Muscle layer of duodenum (tissue), 2 donors: ENCODE measurements around the gene CSNK1G1.

ENCODE experiments used
- H3K27ac ChIP-seq: one replicate; pipeline ENCODE4 v1.7.0; 2013; ENCODE audit warnings: mild to moderate bottlenecking, low read length
- H3K27me3 ChIP-seq: one replicate; pipeline ENCODE4 v1.7.0; 2013; ENCODE audit warnings: low read depth, mild to moderate bottlenecking, control low read depth, low read length
- H3K36me3 ChIP-seq, 2 donors: one replicate each; pipeline ENCODE4 v1.7.0; 2013; ENCODE audit warnings: low read length in 2 of 2, control low read depth in 1 of 2, mild to moderate bottlenecking in 1 of 2; ENCODE audit not compliant: insufficient read depth in 2 of 2, control insufficient read depth in 1 of 2
- H3K4me1 ChIP-seq, 2 donors: one replicate each; pipeline ENCODE4 v1.7.0; 2013; ENCODE audit warnings: low read length in 2 of 2, mild to moderate bottlenecking in 2 of 2, control low read depth in 1 of 2, moderate library complexity in 1 of 2; ENCODE audit not compliant: insufficient read depth in 2 of 2, control insufficient read depth in 1 of 2
- H3K4me3 ChIP-seq, 2 donors: one replicate each; pipeline ENCODE4 v1.7.0; 2013; ENCODE audit warnings: low read length in 2 of 2, low read depth in 1 of 2, mild to moderate bottlenecking in 1 of 2
- H3K9me3 ChIP-seq, 2 donors: one replicate each; pipeline ENCODE4 v1.7.0; 2013; ENCODE audit warnings: low read length in 2 of 2, control low read depth in 1 of 2, mild to moderate bottlenecking in 1 of 2; ENCODE audit not compliant: control insufficient read depth in 1 of 2
- donor health status: healthy.

The CSNK1G1 gene

GRCh38 chr15:64216196-64216595 lies 139.8 kb downstream of the CSNK1G1 start:
- Histone ChIP-seq H3K4me3 (no peak overlapping the region), H3K27ac (no peak overlapping the region), H3K36me3 (peaks cover 5 to 15% of the 10 kb centered on the region in 2 donors), H3K9me3 (no peaks in the 10 kb centered on the region), H3K27me3 (no peaks in the 10 kb centered on the region), H3K4me1 (peaks cover 4 to 5% of the 10 kb centered on the region in 2 donors)

DNA sequence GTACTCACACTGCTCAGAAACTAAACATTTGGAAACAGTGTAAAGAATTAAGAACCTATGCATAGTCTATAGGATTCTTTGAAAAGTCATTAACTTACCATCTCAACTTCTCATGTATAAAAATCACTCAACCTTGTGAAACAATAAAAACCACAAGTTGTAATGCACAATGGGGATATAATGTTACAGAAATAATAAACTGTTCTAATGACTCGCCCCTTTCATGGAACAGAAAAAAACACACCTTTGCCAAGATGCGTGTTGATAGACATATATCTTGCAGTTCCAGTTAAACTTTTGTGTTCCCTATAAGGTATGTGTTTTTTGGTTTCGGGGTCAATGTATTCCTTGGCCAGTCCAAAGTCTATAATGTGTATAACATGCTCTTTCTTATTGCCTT lies 142.3 kb downstream of the CSNK1G1 start:
- no peak overlapping the region for H3K4me3 ChIP-seq
- H3K27ac ChIP-seq = no peak overlapping the region
- H3K9me3 ChIP-seq = no peaks in the 10 kb centered on the region
- peaks cover 4 to 5% of the 10 kb centered on the region in 2 donors for H3K4me1 ChIP-seq
- peaks cover 5 to 15% of the 10 kb centered on the region in 2 donors for H3K36me3 ChIP-seq
- no peaks in the 10 kb centered on the region for H3K27me3 ChIP-seq

- no peaks in the 10 kb centered on the region for H3K27me3 ChIP-seq
- H3K9me3 ChIP-seq = no peaks in the 10 kb centered on the region
- H3K27ac ChIP-seq = no peak overlapping the region
- H3K4me3 ChIP-seq = no peak overlapping the region
- H3K36me3 ChIP-seq = peaks cover 11 to 15% of the 10 kb centered on the region in 2 donors
- peaks cover under 1 to 4% of the 10 kb centered on the region in 2 donors for H3K4me1 ChIP-seq
These were observed 144.3 kb downstream of the CSNK1G1 start for GRCh38 chr15:64211696-64212095.

DNA sequence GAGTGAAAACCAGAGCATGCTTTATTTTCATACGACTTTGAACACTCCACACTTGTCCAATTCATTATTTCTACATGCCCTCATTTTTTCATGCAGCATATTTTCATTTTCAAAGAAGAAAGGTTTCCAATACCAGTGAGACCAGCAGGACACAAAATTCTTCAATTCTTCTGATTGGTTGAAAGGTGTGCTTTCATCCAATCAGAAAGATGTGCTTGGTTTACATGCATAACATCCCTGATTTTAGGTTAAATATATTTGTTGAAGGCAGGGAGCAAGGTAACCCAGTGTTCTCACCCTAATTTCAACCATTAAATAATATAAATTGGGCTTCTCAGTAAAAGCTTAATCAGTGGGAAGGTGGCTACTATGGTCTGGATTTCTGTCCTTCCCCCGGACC lies 145.6 kb downstream of the CSNK1G1 start:
- H3K36me3 ChIP-seq = peaks cover 12 to 13% of the 10 kb centered on the region in 2 donors
- H3K27ac ChIP-seq = no peak overlapping the region

GRCh38 chr15:64209680-64210334 lies 146.2 kb downstream of the CSNK1G1 start:
- no peak overlapping the region for H3K27ac ChIP-seq
- no peaks in the 10 kb centered on the region for H3K27me3 ChIP-seq
- no peaks in the 10 kb centered on the region for H3K4me1 ChIP-seq
- H3K9me3 ChIP-seq = no peaks in the 10 kb centered on the region
- peaks cover 12 to 13% of the 10 kb centered on the region in 2 donors for H3K36me3 ChIP-seq
- no peak overlapping the region for H3K4me3 ChIP-seq

More for the DNA sequence above, 145.6 kb downstream of the CSNK1G1 start:
- no peaks in the 10 kb centered on the region for H3K27me3 ChIP-seq
- no peaks in the 10 kb centered on the region for H3K4me1 ChIP-seq
- H3K9me3 ChIP-seq = no peaks in the 10 kb centered on the region
- H3K4me3 ChIP-seq = no peak overlapping the region

DNA sequence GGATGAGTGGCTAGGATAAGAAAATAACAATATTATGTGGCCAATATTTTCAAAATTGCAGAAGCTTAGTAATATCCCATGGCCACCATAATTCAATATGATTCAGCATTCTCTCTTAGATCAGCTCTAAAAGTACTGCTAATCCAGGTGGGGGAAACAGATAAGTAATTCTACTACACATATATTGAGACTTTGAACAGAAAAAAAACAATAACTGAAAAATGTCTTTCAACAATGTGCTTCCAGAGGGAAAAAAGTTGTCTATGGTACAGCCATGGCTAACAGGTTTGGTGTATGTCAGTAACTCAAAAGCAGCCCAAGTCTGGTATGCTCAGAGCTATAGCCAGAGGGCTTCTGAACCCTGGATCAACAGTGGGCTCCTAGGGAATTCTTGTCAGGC lies 150.8 kb downstream of the CSNK1G1 start:
- peaks cover 24 to 25% of the 10 kb centered on the region in 2 donors for H3K36me3 ChIP-seq
- H3K27me3 ChIP-seq = no peaks in the 10 kb centered on the region
- no peak overlapping the region for H3K27ac ChIP-seq
- H3K4me1 ChIP-seq = no peaks in the 10 kb centered on the region
- no peak overlapping the region for H3K4me3 ChIP-seq
- H3K9me3 ChIP-seq = no peaks in the 10 kb centered on the region

DNA sequence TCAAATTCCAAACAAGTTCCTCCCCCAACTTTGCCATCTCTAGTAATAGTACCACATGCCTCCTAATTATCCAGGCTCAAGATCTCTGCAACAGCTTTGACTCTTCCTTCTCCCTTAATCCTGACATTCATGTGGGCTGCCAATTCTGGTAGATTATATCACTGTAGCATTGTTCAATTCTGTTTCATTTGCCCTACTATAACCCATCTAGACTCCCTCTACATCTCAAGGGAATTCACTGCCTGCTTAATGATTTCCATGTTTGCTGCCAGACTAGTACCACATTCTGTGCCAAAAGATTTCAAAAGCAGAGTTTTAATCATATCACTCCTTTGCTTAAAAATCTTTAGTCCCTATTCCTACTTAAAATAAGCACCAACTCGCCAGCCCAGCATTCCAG lies 158.5 kb downstream of the CSNK1G1 start:
- no peaks in the 10 kb centered on the region for H3K4me1 ChIP-seq
- H3K36me3 ChIP-seq = peaks cover 4 to 33% of the 10 kb centered on the region in 2 donors
- no peaks in the 10 kb centered on the region for H3K27me3 ChIP-seq
- no peaks in the 10 kb centered on the region for H3K9me3 ChIP-seq
- no peak overlapping the region for H3K27ac ChIP-seq
- H3K4me3 ChIP-seq = no peak overlapping the region

- no peaks in the 10 kb centered on the region for H3K4me1 ChIP-seq
- no peak overlapping the region for H3K27ac ChIP-seq
- peaks cover 0 to 21% of the 10 kb centered on the region in 2 donors for H3K36me3 ChIP-seq
- H3K4me3 ChIP-seq = no peak overlapping the region
- no peaks in the 10 kb centered on the region for H3K9me3 ChIP-seq
- H3K27me3 ChIP-seq = no peaks in the 10 kb centered on the region
These were observed 162.0 kb downstream of the CSNK1G1 start for GRCh38 chr15:64193971-64194370.

DNA sequence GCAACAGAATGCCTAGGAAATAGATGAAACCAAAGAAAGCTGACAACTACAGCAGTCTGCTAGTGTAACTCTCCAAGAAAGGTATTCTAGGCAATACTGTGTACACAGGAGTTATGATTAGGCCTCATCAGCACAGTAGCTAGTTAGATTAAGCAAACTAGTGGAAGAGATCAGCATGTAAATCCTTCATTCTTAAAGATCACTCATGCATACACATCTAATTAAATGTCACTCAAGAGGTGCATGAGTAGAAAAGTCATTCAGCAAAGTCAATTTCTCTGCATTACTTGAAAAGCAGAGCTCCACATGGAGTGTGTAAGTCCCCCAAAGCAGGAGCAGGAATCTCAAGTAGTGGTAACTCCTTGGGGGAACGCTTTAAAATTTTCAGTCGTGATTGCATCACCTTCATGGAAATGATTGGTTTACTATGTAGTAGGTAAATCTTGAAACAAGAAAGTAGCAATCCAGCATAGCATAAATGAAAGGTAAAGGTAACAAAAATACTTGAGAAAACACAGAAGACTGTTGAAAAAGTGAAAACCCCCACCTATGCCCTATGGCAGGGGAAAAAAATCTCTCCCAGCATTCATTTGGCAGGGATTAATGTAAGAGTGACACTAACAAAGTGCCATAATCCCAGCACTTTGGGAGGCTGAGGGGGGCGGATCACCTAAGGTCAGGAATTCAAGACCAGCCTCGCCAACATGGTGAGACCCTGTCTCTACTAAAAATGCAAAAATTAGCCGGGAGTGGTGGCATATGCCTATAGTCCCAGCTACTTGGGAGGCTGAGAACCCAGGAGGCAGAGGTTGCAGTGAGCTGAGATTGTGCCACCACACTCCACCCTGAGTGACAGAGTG lies 163.8 kb downstream of the CSNK1G1 start:
- Histone ChIP-seq H3K4me1 (no peaks in the 10 kb centered on the region), H3K27me3 (no peaks in the 10 kb centered on the region), H3K9me3 (no peaks in the 10 kb centered on the region), H3K36me3 (peaks cover 0 to 23% of the 10 kb centered on the region in 2 donors), H3K4me3 (no peak overlapping the region), H3K27ac (no peak overlapping the region)

DNA sequence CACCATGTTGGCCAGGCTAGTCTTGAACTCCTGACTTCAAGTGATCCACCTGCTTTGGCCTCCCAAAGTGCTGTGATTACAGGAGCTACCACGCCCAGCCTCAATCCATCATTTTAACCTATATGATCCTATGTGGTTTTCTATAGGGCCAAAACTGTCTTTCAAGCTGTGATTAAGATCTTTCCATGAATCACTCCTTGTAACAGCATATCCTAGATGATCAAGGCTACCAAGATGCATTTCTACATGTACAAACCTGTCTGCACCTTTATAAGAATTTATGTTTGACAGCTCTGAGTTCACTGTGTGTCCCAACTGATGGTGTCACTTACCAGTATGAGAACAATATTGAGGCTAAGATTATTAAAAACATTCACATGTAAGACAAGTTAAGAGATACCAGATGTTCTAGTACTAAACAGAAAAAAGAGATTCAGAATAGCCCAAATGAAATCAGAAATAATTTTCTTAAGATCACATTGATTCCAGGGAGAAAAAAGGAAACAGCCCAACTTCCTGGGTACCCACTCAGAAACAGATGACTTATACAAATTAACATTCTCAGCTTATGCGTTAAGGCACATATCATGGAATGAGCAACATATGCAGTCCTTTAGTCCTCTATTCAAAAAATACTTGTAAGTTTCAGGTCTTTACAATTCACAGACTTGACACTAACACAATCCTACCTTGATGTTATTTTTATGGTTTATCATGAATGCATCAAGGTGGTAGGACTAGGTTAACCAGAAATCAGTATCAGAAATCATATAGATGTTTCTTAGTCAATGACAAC lies 168.4 kb downstream of the CSNK1G1 start:
- Histone ChIP-seq H3K9me3 (no peaks in the 10 kb centered on the region), H3K27ac (no peak overlapping the region), H3K4me1 (no peaks in the 10 kb centered on the region), H3K27me3 (no peaks in the 10 kb centered on the region), H3K36me3 (peaks cover 12 to 13% of the 10 kb centered on the region in 2 donors), H3K4me3 (no peak overlapping the region)
